Trophoblast cell (in vitro differentiated cells and primary cell): ENCODE data around the gene CD300E.
"Not testable (repeated sequence)": the region's sequence is repeated elsewhere in the genome, so short reads cannot be mapped to it uniquely, and the experiment has no call there.

Experiments used
- DNase-seq, 2 donors: peaks; one replicate each; pipeline ENCODE4 v3.0.0-alpha.2; 2016
- H2AFZ ChIP-seq: 2 replicates; pipeline ENCODE4 v1.6.1; 2013; ENCODE audit warnings: low read length, moderate library complexity, mild to moderate bottlenecking; ENCODE audit not compliant: insufficient read depth, poor library complexity
- H2AK5ac ChIP-seq: 2 replicates; pipeline ENCODE4 v1.6.1; 2013; ENCODE audit warnings: mild to moderate bottlenecking, low read length
- H2BK120ac ChIP-seq: 2 replicates; pipeline ENCODE4 v1.6.1; 2013; ENCODE audit warnings: low read length, mild to moderate bottlenecking, moderate library complexity; ENCODE audit not compliant: insufficient read depth, poor library complexity
- H2BK12ac ChIP-seq: 2 replicates; pipeline ENCODE4 v1.6.1; 2013; ENCODE audit warnings: mild to moderate bottlenecking, low read length, moderate library complexity
- H2BK5ac ChIP-seq: 2 replicates; pipeline ENCODE4 v1.6.1; 2013; ENCODE audit warnings: low read length, low read depth, moderate library complexity, mild to moderate bottlenecking; ENCODE audit not compliant: poor library complexity
- H3K14ac ChIP-seq: 2 replicates; pipeline ENCODE4 v1.6.1; 2013; ENCODE audit warnings: mild to moderate bottlenecking, low read length
- H3K18ac ChIP-seq: 2 replicates; pipeline ENCODE4 v1.6.1; 2013; ENCODE audit warnings: mild to moderate bottlenecking, low read length
- H3K23ac ChIP-seq: 2 replicates; pipeline ENCODE4 v1.6.1; 2013; ENCODE audit warnings: low read length
- H3K27ac ChIP-seq: 2 replicates; pipeline ENCODE4 v1.5.1; 2013; ENCODE audit warnings: low read depth, mild to moderate bottlenecking, inconsistent platforms, low read length, moderate library complexity
- H3K27me3 ChIP-seq: 2 replicates; pipeline ENCODE4 v1.6.1; 2013; ENCODE audit warnings: inconsistent platforms, mild to moderate bottlenecking, low read length, moderate library complexity; ENCODE audit not compliant: insufficient read depth
- H3K36me3 ChIP-seq, 2 experiments: 1 replicate in 1 of 2; 2 replicates in 1 of 2; pipeline ENCODE4 v1.6.1; 2013; ENCODE audit warnings: low read length in 2 of 2, mild to moderate bottlenecking in 2 of 2, moderate library complexity in 1 of 2; ENCODE audit not compliant: insufficient read depth in 2 of 2, control insufficient read depth in 1 of 2
- H3K4ac ChIP-seq: 2 replicates; pipeline ENCODE4 v1.6.1; 2013; ENCODE audit warnings: low read depth, mild to moderate bottlenecking, low read length, moderate library complexity
- H3K4me1 ChIP-seq, 2 experiments: 1 replicate in 1 of 2; 2 replicates in 1 of 2; pipeline ENCODE4 v1.6.1; 2013; ENCODE audit warnings: low read length in 2 of 2, mild to moderate bottlenecking in 2 of 2, moderate library complexity in 1 of 2; ENCODE audit not compliant: insufficient read depth in 2 of 2, control insufficient read depth in 1 of 2
- H3K4me2 ChIP-seq: 2 replicates; pipeline ENCODE4 v1.6.1; 2013; ENCODE audit warnings: inconsistent platforms, mild to moderate bottlenecking, low read length, moderate library complexity
- H3K4me3 ChIP-seq: 2 replicates; pipeline ENCODE4 v1.5.1; 2013; ENCODE audit warnings: mild to moderate bottlenecking, low read depth, low read length, inconsistent platforms
- H3K79me1 ChIP-seq: one replicate; pipeline ENCODE4 v1.6.1; 2013; ENCODE audit warnings: low read length
- H3K79me2 ChIP-seq: 2 replicates; pipeline ENCODE4 v1.6.1; 2013; ENCODE audit warnings: low read length, mild to moderate bottlenecking; ENCODE audit not compliant: control insufficient read depth, insufficient read depth, poor library complexity
- H3K9ac ChIP-seq: 2 replicates; pipeline ENCODE4 v1.6.1; 2013; ENCODE audit warnings: mild to moderate bottlenecking, low read length
- H3K9me3 ChIP-seq: 2 replicates; pipeline ENCODE4 v1.6.1; 2013; ENCODE audit warnings: low read depth, mild to moderate bottlenecking, control low read depth, inconsistent platforms, low read length; ENCODE audit not compliant: insufficient read depth
- H4K12ac ChIP-seq: 2 replicates; pipeline ENCODE4 v1.6.1; 2013; ENCODE audit warnings: low read depth, mild to moderate bottlenecking, low read length, moderate library complexity
- H4K8ac ChIP-seq: 2 replicates; pipeline ENCODE4 v1.6.1; 2013; ENCODE audit warnings: low read depth, mild to moderate bottlenecking, low read length, moderate library complexity
- H4K91ac ChIP-seq: one replicate; pipeline ENCODE4 v1.6.1; 2013; ENCODE audit warnings: low read depth, mild to moderate bottlenecking, low read length, moderate library complexity
- WGBS: extraction: QIAGEN DNeasy Blood & Tissue Kit; methylation state at CpG from one replicate; pipeline ENCODE4 v1.1.7; 2013; ENCODE audit warnings: missing lambda C conversion rate; ENCODE audit not compliant: insufficient read length, insufficient coverage; ENCODE audit errors: extremely low coverage; 5-methylcytosine and 5-hydroxymethylcytosine counted together

CD300E gene

GRCh38 chr17:74632617-74633016, 9.1 kb upstream of the CD300E start:
- no peak overlapping the region for H2BK12ac ChIP-seq
- no peak overlapping the region for H3K23ac ChIP-seq
- H2BK5ac ChIP-seq, result no peak overlapping the region
- peak overlapping the region; percentile 28 for H4K91ac ChIP-seq
- H3K18ac ChIP-seq, result no peak overlapping the region
- H3K4me1 ChIP-seq, result peaks cover 13 to 18% of the 10 kb centered on the region in 2 experiments
- no CpG with 5 or more reads among the region's 9 CpGs for WGBS
- H3K79me2 ChIP-seq, result no peaks in the 10 kb centered on the region
- H3K4me2 ChIP-seq, result peak overlapping the region; percentile 8
- H3K9ac ChIP-seq, result no peak overlapping the region
- peak overlapping the region; percentile 56 for H3K27ac ChIP-seq
- H3K9me3 ChIP-seq, result peaks cover under 1% of the 10 kb centered on the region
- H2AK5ac ChIP-seq, result no peak overlapping the region
- no peak overlapping the region for H2AFZ ChIP-seq
- H3K4ac ChIP-seq, result no peak overlapping the region
- H3K14ac ChIP-seq, result no peak overlapping the region
- DNase-seq, result peak in 1 of 2 donors; percentile 4
- no peak overlapping the region for H3K4me3 ChIP-seq
- H3K79me1 ChIP-seq, result no peaks in the 10 kb centered on the region
- H3K27me3 ChIP-seq, result peaks cover 1% of the 10 kb centered on the region
- no peak overlapping the region for H2BK120ac ChIP-seq
- no peaks in the 10 kb centered on the region for H3K36me3 ChIP-seq
- no peak overlapping the region for H4K12ac ChIP-seq
- no peak overlapping the region for H4K8ac ChIP-seq

GRCh38 chr17:74631468-74632450, 8.2 kb upstream of the CD300E start:
- Histone ChIP-seq H4K8ac (no peak overlapping the region), H3K23ac (no peak overlapping the region), H3K9me3 (peaks cover 4% of the 10 kb centered on the region), H2BK12ac (no peak overlapping the region), H3K79me2 (no peaks in the 10 kb centered on the region), H2AK5ac (no peak overlapping the region), H3K79me1 (no peaks in the 10 kb centered on the region), H4K91ac (peak overlapping the region; percentile 28), H3K4me2 (peak overlapping the region; percentile 8), H4K12ac (no peak overlapping the region), H3K4ac (no peak overlapping the region), H3K14ac (no peak overlapping the region), H2BK5ac (no peak overlapping the region), H2BK120ac (no peak overlapping the region), H3K27ac (peak overlapping the region; percentile 56), H2AFZ (no peak overlapping the region), H3K9ac (no peak overlapping the region), H3K4me1 (peaks cover 13 to 17% of the 10 kb centered on the region in 2 experiments), H3K18ac (no peak overlapping the region), H3K36me3 (no peaks in the 10 kb centered on the region), H3K27me3 (peaks cover 1% of the 10 kb centered on the region), H3K4me3 (no peak overlapping the region)
- peak in 1 of 2 donors; percentile 29 for DNase-seq
- WGBS, result no CpG with 5 or more reads among the region's 14 CpGs

- H2AFZ ChIP-seq, H3K9ac ChIP-seq, H4K8ac ChIP-seq, H2AK5ac ChIP-seq, H3K79me1 ChIP-seq, H3K4ac ChIP-seq, H3K4me3 ChIP-seq, H3K27me3 ChIP-seq, H4K12ac ChIP-seq, H3K18ac ChIP-seq, H3K14ac ChIP-seq, H2BK12ac ChIP-seq, H2BK120ac ChIP-seq, H3K79me2 ChIP-seq, H3K23ac ChIP-seq, H3K36me3 ChIP-seq, H4K91ac ChIP-seq, DNase-seq, H3K9me3 ChIP-seq, H3K4me2 ChIP-seq, H3K27ac ChIP-seq, H2BK5ac ChIP-seq: not testable (repeated sequence)
- no CpG with 5 or more reads among the region's 14 CpGs for WGBS
- H3K4me1 ChIP-seq, result peaks cover 9 to 12% of the 10 kb centered on the region in 2 experiments
Observed at GRCh38 chr17:74630251-74630650, 6.7 kb upstream of the CD300E start.

DNA sequence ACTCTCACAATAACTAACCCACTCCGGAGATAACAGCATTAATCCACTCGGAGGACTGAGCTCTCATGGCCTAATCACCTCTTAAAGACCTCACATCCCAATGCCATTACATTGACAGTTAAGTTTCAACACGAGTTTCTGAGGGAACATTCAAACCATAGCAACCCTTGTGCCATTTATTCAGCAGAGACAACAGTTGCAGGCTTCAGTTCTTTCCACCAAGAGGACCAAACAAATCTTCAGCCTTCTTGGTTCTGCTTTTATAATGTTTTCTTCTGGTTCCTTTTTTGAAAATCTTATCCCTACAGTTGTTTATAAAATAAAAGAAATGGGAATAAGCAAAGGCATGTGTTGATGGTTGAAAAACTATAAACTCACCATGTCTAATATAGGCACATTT, 2.1 kb upstream of the CD300E start:
- Histone ChIP-seq H3K79me1 (no peaks in the 10 kb centered on the region), H2AK5ac (no peak overlapping the region), H4K12ac (no peak overlapping the region), H3K79me2 (no peaks in the 10 kb centered on the region), H2BK120ac (no peak overlapping the region), H3K4me1 (no peaks in the 10 kb centered on the region), H2AFZ (no peak overlapping the region), H3K9me3 (peaks cover 7% of the 10 kb centered on the region), H3K18ac (no peak overlapping the region), H3K4me2 (no peak overlapping the region), H3K36me3 (no peaks in the 10 kb centered on the region), H4K8ac (no peak overlapping the region), H4K91ac (no peak overlapping the region), H3K9ac (no peak overlapping the region), H3K4ac (no peak overlapping the region), H3K27ac (no peak overlapping the region), H3K4me3 (no peak overlapping the region), H2BK5ac (no peak overlapping the region), H2BK12ac (no peak overlapping the region), H3K27me3 (peaks cover 1% of the 10 kb centered on the region), H3K14ac (no peak overlapping the region), H3K23ac (no peak overlapping the region)
- no peak for DNase-seq
- no CpG with 5 or more reads among the region's 3 CpGs for WGBS
